A549 treated with AZD9567 at 1 μM for 4 hours (cell line): Measurements from ENCODE around the gene RIMS1. TPM values are rescaled to one million over a fixed set of nuclear protein-coding genes. Genes with fewer than 3 reads are reported as not detected.

Experiments used
- total RNA-seq: library from RNA; stranded (reverse); fragments of 200-300 nt; extraction: Qiagen RNA extraction; gene quantifications from 5 replicates; pipeline ENCODE4 v1.2.3, GENCODE V29; 2022; ENCODE audit not compliant: insufficient read depth

RIMS1 gene, protein sequence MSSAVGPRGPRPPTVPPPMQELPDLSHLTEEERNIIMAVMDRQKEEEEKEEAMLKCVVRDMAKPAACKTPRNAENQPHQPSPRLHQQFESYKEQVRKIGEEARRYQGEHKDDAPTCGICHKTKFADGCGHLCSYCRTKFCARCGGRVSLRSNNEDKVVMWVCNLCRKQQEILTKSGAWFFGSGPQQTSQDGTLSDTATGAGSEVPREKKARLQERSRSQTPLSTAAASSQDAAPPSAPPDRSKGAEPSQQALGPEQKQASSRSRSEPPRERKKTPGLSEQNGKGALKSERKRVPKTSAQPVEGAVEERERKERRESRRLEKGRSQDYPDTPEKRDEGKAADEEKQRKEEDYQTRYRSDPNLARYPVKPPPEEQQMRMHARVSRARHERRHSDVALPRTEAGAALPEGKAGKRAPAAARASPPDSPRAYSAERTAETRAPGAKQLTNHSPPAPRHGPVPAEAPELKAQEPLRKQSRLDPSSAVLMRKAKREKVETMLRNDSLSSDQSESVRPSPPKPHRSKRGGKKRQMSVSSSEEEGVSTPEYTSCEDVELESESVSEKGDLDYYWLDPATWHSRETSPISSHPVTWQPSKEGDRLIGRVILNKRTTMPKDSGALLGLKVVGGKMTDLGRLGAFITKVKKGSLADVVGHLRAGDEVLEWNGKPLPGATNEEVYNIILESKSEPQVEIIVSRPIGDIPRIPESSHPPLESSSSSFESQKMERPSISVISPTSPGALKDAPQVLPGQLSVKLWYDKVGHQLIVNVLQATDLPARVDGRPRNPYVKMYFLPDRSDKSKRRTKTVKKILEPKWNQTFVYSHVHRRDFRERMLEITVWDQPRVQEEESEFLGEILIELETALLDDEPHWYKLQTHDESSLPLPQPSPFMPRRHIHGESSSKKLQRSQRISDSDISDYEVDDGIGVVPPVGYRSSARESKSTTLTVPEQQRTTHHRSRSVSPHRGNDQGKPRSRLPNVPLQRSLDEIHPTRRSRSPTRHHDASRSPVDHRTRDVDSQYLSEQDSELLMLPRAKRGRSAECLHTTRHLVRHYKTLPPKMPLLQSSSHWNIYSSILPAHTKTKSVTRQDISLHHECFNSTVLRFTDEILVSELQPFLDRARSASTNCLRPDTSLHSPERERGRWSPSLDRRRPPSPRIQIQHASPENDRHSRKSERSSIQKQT (N-terminal part only)
- total RNA-seq, result not detected in 5 replicates

DNA sequence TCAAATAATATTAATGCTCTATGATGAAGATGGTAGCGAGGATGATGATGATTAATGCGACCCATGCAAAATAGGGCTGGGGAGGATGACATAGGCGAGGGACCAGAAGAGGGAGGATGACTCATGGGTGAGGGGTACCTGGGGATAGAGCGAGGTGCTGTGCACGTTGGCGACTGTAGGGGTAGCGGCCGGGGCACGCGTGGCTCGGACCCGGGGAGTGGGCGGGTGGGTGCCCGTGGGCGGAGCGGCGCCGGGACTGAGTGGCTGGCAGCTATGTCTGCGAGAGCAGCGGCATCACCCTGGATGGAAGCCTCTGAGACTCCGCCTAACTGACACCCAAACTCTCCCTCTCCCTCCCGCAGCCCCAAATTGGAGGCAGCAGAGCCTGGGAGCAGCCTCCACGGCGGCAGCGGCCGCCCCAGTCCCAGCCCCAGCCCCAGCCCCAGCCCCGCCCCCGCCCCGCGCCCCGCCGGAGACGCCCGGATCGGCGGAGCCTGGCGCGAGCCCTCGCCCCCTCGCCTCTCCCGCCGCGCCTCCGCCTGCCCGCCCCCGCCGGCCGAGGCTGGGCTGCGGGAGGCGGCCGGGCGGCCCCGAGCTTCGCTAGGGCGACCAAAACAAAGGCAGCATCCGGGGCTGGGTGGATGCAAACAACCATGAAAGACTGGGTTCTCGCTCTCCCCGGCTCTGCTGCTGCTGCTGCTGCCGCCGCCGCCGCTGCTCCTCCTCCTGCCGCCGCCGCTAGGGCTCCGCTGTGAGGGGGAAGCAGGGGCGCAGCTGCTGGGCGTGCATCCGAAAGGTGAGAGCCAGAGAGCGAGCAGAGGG lies at the start of gene RIMS1:
TSS of gene RIMS1 (plus strand) at position 367 of the 822 bp plus-strand sequence. CDS start 474 bp downstream, outside the sequence.

